DND-41 (cell line): ENCODE measurements around the gene COLEC12.

Experiments
- CTCF ChIP-seq: IDR thresholded peaks from 2 replicates; pipeline ENCODE4 v1.5.1; 2012; ENCODE audit warnings: borderline replicate concordance, low read length, moderate library complexity, mild to moderate bottlenecking; ENCODE audit not compliant: poor library complexity, severe bottlenecking; ENCODE audit errors: extremely low read depth
- EZH2 ChIP-seq: IDR thresholded peaks from 3 replicates; pipeline ENCODE4 v1.6.1; 2012; ENCODE audit warnings: borderline replicate concordance, low read depth, mild to moderate bottlenecking, moderate library complexity, low read length, inconsistent platforms; ENCODE audit not compliant: severe bottlenecking

- no peak for TF ChIP-seq CTCF
- TF ChIP-seq EZH2: no peak
Measured at GRCh38 chr18:318791-319291, 181.7 kb downstream of the COLEC12 start.
